ENCODE measurements around the gene SLC22A7. TPM values are rescaled to one million over a fixed set of nuclear protein-coding genes. Genes with fewer than 3 reads are reported as not detected.
"Not testable (repeated sequence)": the region's sequence is repeated elsewhere in the genome, so short reads cannot be mapped to it uniquely, and the experiment has no call there.

SLC22A7 gene
- total RNA-seq, 1 donor from 2014 or later, result not detected

DNA sequence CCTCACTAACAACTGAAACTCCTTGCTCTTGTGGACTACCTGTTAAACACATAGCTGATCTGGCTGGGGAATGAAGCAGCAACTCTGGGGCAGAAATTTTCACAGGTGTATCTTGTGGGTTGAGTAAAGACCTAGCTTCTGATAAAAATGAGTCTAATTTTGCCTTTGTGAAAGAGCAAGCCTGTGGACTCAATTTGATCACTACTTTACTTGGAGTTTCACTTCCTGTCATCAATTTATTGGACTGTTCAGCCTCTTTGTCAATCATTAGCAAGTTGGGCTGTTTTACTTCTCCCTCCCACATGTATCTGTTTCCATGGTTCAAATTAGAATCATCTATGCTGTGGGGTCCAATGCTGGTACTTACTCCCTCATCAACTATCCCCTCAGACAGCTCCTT, 40.2 kb downstream of the SLC22A7 start:
- Mint-ChIP-seq H3K4me3 (no peak overlapping the region), H3K4me1 (no peaks in the 10 kb centered on the region), H3K27me3 (ENCODE audit: insufficient read depth, low read depth) (no peaks in the 10 kb centered on the region), H3K27ac (no peak overlapping the region), H3K36me3 (peaks cover 41% of the 10 kb centered on the region), H3K9me3 (no peaks in the 10 kb centered on the region)
- Histone ChIP-seq H3K27ac (no peak overlapping the region), H3F3A (ENCODE audit: low read depth) (peaks cover 10% of the 10 kb centered on the region), H3K79me2 (ENCODE audit: low read depth) (no peaks in the 10 kb centered on the region), H3K4me3 (no peak overlapping the region), H3K9me3 (ENCODE audit: low read depth) (no peaks in the 10 kb centered on the region), H3K36me3 (no peaks in the 10 kb centered on the region), H3K27me3 (no peaks in the 10 kb centered on the region), H4K20me1 (ENCODE audit: low read depth) (peaks cover 6% of the 10 kb centered on the region), H3K9ac (no peak overlapping the region), H3K4me1 (no peaks in the 10 kb centered on the region), H2AFZ (replicated peaks) (no peak overlapping the region), H3K4me2 (no peak overlapping the region)
- DNase-seq (ENCODE audit: low spot score), result no peak
- TF ChIP-seq EZH2phosphoT487 (IDR thresholded peaks at IDR 0.05) (no peak), EZH2 (IDR thresholded peaks at IDR 0.05) (no peak)
- TF ChIP-seq, protein P1, sequence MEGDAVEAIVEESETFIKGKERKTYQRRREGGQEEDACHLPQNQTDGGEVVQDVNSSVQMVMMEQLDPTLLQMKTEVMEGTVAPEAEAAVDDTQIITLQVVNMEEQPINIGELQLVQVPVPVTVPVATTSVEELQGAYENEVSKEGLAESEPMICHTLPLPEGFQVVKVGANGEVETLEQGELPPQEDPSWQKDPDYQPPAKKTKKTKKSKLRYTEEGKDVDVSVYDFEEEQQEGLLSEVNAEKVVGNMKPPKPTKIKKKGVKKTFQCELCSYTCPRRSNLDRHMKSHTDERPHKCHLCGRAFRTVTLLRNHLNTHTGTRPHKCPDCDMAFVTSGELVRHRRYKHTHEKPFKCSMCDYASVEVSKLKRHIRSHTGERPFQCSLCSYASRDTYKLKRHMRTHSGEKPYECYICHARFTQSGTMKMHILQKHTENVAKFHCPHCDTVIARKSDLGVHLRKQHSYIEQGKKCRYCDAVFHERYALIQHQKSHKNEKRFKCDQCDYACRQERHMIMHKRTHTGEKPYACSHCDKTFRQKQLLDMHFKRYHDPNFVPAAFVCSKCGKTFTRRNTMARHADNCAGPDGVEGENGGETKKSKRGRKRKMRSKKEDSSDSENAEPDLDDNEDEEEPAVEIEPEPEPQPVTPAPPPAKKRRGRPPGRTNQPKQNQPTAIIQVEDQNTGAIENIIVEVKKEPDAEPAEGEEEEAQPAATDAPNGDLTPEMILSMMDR (IDR thresholded peaks at IDR 0.05), result no peak

DNA sequence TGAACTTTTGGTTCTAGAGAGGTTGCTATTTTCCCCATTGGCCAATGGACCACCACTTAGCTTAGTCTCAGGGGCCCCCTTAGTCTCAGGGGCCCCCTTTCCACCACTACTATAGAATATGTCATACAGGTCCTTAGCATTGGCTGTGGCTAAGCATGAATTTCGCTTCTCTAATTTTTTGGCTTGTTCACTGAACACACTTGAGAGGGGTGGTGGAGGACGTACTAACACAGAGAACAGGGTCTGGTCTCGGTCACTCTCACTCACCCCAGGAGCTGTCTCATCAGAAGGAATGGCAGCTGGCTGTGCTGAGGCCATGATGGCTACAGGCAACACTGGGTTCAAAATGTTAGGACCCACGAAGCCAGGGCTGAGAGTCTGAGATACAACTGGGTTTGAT, 41.1 kb downstream of the SLC22A7 start:
- Histone ChIP-seq H3K4me1 (no peaks in the 10 kb centered on the region), H3K9me3 (ENCODE audit: low read depth) (no peaks in the 10 kb centered on the region), H3F3A (ENCODE audit: low read depth) (peaks cover 10% of the 10 kb centered on the region), H4K20me1 (ENCODE audit: low read depth) (peaks cover 6% of the 10 kb centered on the region), H3K79me2 (ENCODE audit: low read depth) (no peaks in the 10 kb centered on the region), H3K4me3 (no peak overlapping the region), H3K27ac (no peak overlapping the region), H3K4me2 (no peak overlapping the region), H3K27me3 (no peaks in the 10 kb centered on the region), H2AFZ (replicated peaks) (no peak overlapping the region), H3K9ac (no peak overlapping the region), H3K36me3 (no peaks in the 10 kb centered on the region)
- Mint-ChIP-seq H3K36me3 (peaks cover 41% of the 10 kb centered on the region), H3K9me3 (no peaks in the 10 kb centered on the region), H3K27ac (no peak overlapping the region), H3K27me3 (ENCODE audit: insufficient read depth, low read depth) (no peaks in the 10 kb centered on the region), H3K4me3 (no peak overlapping the region), H3K4me1 (no peaks in the 10 kb centered on the region)
- TF ChIP-seq, protein P1 (IDR thresholded peaks at IDR 0.05), result no peak
- TF ChIP-seq EZH2phosphoT487 (IDR thresholded peaks at IDR 0.05), result no peak
- no peak for TF ChIP-seq EZH2 (IDR thresholded peaks at IDR 0.05)
- DNase-seq (ENCODE audit: low spot score), result no peak

DNA sequence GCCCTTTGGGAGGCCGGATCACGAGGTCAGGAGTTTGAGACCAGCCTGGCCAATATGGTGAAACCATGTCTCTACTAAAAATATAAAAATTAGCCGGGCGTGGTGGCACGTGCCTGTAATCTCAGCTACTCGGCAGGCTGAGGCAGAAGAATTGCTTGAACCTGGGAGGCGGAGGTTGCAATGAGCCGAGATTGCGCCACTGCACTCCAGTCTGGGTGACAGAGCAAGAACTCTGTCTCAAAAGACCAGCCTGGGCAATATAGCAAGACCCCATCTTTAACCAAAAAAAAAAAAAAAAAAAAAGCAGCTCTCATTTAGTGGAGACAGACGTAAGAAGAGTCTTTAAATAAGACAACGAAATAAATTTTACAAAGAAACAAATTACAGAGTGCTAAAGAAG, 48.2 kb downstream of the SLC22A7 start:
- H4K20me1 ChIP-seq (ENCODE audit: low read depth); H3K27me3 Mint-ChIP-seq (ENCODE audit: insufficient read depth, low read depth); H3K4me3 Mint-ChIP-seq; H3F3A ChIP-seq (ENCODE audit: low read depth); H3K4me1 ChIP-seq; H3K9ac ChIP-seq; H3K4me3 ChIP-seq; H2AFZ ChIP-seq (replicated peaks); H3K27ac ChIP-seq; H3K4me1 Mint-ChIP-seq; H3K27me3 ChIP-seq; H3K9me3 ChIP-seq (ENCODE audit: low read depth); H3K27ac Mint-ChIP-seq; DNase-seq (ENCODE audit: low spot score); H3K79me2 ChIP-seq (ENCODE audit: low read depth); H3K9me3 Mint-ChIP-seq; H3K4me2 ChIP-seq: not testable (repeated sequence)
- peaks cover 11% of the 10 kb centered on the region for H3K36me3 ChIP-seq
- peaks cover 18% of the 10 kb centered on the region for H3K36me3 Mint-ChIP-seq

DNA sequence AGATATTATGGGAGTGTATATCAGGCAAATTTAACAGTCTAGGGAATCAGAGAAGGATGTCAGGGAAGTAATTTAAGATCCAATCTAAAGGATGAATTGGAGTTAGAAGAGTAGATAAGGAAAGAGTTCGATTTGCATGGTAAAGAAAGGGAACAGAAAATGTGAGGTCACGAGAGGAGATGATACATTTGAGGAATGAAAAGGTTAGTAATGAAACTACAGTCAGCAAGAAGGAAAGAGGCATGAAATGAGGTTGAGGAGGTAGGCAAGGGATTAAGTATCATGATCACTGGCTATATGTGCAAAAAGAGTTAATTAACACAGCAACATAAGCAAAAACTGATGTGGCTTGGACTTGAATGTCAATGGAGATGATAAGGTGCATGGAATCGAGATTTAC, 49.0 kb downstream of the SLC22A7 start:
- no peaks in the 10 kb centered on the region for H3K27me3 ChIP-seq
- no peak overlapping the region for H3K9ac ChIP-seq
- H3K4me3 ChIP-seq, result no peak overlapping the region
- H4K20me1 ChIP-seq (ENCODE audit: low read depth), result no peaks in the 10 kb centered on the region
- DNase-seq (ENCODE audit: low spot score), result no peak
- H3K4me1 Mint-ChIP-seq, result no peaks in the 10 kb centered on the region
- H3K79me2 ChIP-seq (ENCODE audit: low read depth), result no peaks in the 10 kb centered on the region
- peaks cover 20% of the 10 kb centered on the region for H3K36me3 Mint-ChIP-seq
- peaks cover 11% of the 10 kb centered on the region for H3K36me3 ChIP-seq
- H3F3A ChIP-seq (ENCODE audit: low read depth), result no peaks in the 10 kb centered on the region
- H3K4me3 Mint-ChIP-seq, result no peak overlapping the region
- no peak overlapping the region for H3K27ac ChIP-seq
- no peak overlapping the region for H3K27ac Mint-ChIP-seq
- no peaks in the 10 kb centered on the region for H3K27me3 Mint-ChIP-seq (ENCODE audit: insufficient read depth, low read depth)
- no peaks in the 10 kb centered on the region for H3K4me1 ChIP-seq
- no peak overlapping the region for H3K4me2 ChIP-seq
- no peak overlapping the region for H2AFZ ChIP-seq (replicated peaks)
- no peaks in the 10 kb centered on the region for H3K9me3 ChIP-seq (ENCODE audit: low read depth)
- no peak for TF ChIP-seq EZH2 (IDR thresholded peaks at IDR 0.05)
- TF ChIP-seq, protein P1 (IDR thresholded peaks at IDR 0.05), result no peak
- TF ChIP-seq EZH2phosphoT487 (IDR thresholded peaks at IDR 0.05), result no peak
- no peaks in the 10 kb centered on the region for H3K9me3 Mint-ChIP-seq

Data from neural progenitor cell (in vitro differentiated cells).